Kidney (tissue), 14 donors: ENCODE measurements around the gene FXR1. TPM values are rescaled to one million over a fixed set of nuclear protein-coding genes. Genes with fewer than 3 reads are reported as not detected.
A peak's percentile ranks its signal among the peaks of the same experiment; 100 is the strongest.
"Not testable (repeated sequence)": the region's sequence is repeated elsewhere in the genome, so short reads cannot be mapped to it uniquely, and the experiment has no call there.

Experiments
- DNase-seq, 5 donors: peaks; one replicate each; pipeline ENCODE4 v3.0.0-alpha.2; 2013 to 2020
- FAIRE-seq: peaks from 2 replicates; lab custom pipeline; 2012; peaks lifted over from hg19 to GRCh38; lab: Jason Lieb, UNC
- H3K27ac ChIP-seq, 2 donors: one replicate each; pipeline ENCODE4 v1.7.0; 2013; ENCODE audit warnings: low read depth in 2 of 2, low read length in 2 of 2, inconsistent platforms in 1 of 2
- H3K27me3 ChIP-seq: one replicate; pipeline ENCODE4 v1.7.1; 2013; ENCODE audit warnings: low read length, inconsistent platforms; ENCODE audit not compliant: control insufficient read depth, insufficient read depth
- H3K36me3 ChIP-seq, 3 donors: one replicate each; pipeline versions ENCODE4 v1.7.0 to v1.7.1; 2013; ENCODE audit warnings: low read length in 3 of 3, control low read depth in 1 of 3, inconsistent platforms in 1 of 3; ENCODE audit not compliant: insufficient read depth in 3 of 3, control insufficient read depth in 2 of 3
- H3K4me1 ChIP-seq, 3 donors: one replicate each; pipeline versions ENCODE4 v1.7.0 to v1.7.1; 2013; ENCODE audit warnings: low read length in 3 of 3, inconsistent platforms in 1 of 3, low read depth in 1 of 3; ENCODE audit not compliant: control insufficient read depth in 2 of 3, insufficient read depth in 2 of 3
- H3K4me3 ChIP-seq, 3 donors: one replicate each; pipeline versions ENCODE4 v1.7.0 to v1.8.1; 2013; ENCODE audit warnings: low read length in 3 of 3, control low read depth in 1 of 3, inconsistent platforms in 1 of 3
- H3K9ac ChIP-seq, 3 donors: one replicate each; pipeline versions ENCODE4 v1.7.0 to v1.7.1; 2013; ENCODE audit warnings: low read length in 3 of 3, control low read depth in 1 of 3, inconsistent platforms in 1 of 3
- H3K9me3 ChIP-seq, 3 donors: one replicate each; pipeline versions ENCODE4 v1.7.0 to v1.7.1; 2013; ENCODE audit warnings: low read length in 3 of 3, control low read depth in 1 of 3, inconsistent platforms in 1 of 3; ENCODE audit not compliant: control insufficient read depth in 2 of 3, insufficient read depth in 1 of 3
- CTCF ChIP-seq: IDR thresholded peaks from 3 replicates; pipeline ENCODE4 v1.5.1; 2012; ENCODE audit warnings: mild to moderate bottlenecking, moderate library complexity, borderline replicate concordance; ENCODE audit not compliant: insufficient read depth; ENCODE audit errors: extremely low read depth
- intact Hi-C: fragments of 100-400 bp; cut with DNase I; formaldehyde crosslinking; loops from one replicate; pipeline ENCODE4 v1.11.1; 2022
- polyA plus RNA-seq: library from polyadenylated mRNA; stranded (reverse); fragments of 350-450 nt; fragmentation: Illumina TruSeq; extraction: RNeasy Lipid Tissue Mini Kit (QIAGEN cat#74804); gene quantifications from one replicate; pipeline ENCODE4 v1.2.3, GENCODE V29; 2014; ENCODE audit warnings: low read depth, low replicate concordance; ENCODE audit not compliant: insufficient read depth
- total RNA-seq: library from RNA; stranded (reverse); fragmentation: NEBNext Ultra II Directional; extraction: Animal tissue kit (Norgen Biotek cat#: 25700); gene quantifications from one replicate; pipeline ENCODE4 v1.2.1, GENCODE V29; 2021
- donor health status: control.
- donor health status: control.
- donor health status: control.
- donor health status: control.
- donor health status: control.
- donor health status: DM: yes; HTN: yes; CAD: no.
- donor health status: Normal renal cell carcinoma (clear cell type).

FXR1 gene
- total and polyA plus RNA-seq, 2 donors from 2014 or later = 64.3 to 96.8 TPM

GRCh38 chr3:180871901-180872300 is 40.6 kb upstream of the FXR1 start:
- TF ChIP-seq CTCF = no peak
- H3K27me3 ChIP-seq = no peaks in the 10 kb centered on the region
- no peak for FAIRE-seq
- no peak overlapping the region for H3K9ac ChIP-seq
- H3K27ac ChIP-seq = no peak overlapping the region
- no peak overlapping the region for H3K4me3 ChIP-seq
- no peaks in the 10 kb centered on the region for H3K9me3 ChIP-seq
- H3K36me3 ChIP-seq = no peaks in the 10 kb centered on the region
- DNase-seq = no peak
- H3K4me1 ChIP-seq = no peaks in the 10 kb centered on the region
- intact Hi-C loops = no loop called here

- H3K36me3 ChIP-seq, H3K4me3 ChIP-seq, FAIRE-seq, H3K9me3 ChIP-seq, intact Hi-C loops, H3K27ac ChIP-seq, DNase-seq, H3K27me3 ChIP-seq, H3K9ac ChIP-seq, H3K4me1 ChIP-seq: not testable (repeated sequence)
These were observed 40.0 kb upstream of the FXR1 start for GRCh38 chr3:180872430-180872829.

- no peaks in the 10 kb centered on the region for H3K27me3 ChIP-seq
- H3K27ac ChIP-seq = no peak overlapping the region
- H3K36me3 ChIP-seq = no peaks in the 10 kb centered on the region
- no peak for FAIRE-seq
- no peak overlapping the region for H3K4me3 ChIP-seq
- intact Hi-C loops = no loop called here
- H3K9me3 ChIP-seq = no peaks in the 10 kb centered on the region
- no peaks in the 10 kb centered on the region for H3K4me1 ChIP-seq
- H3K9ac ChIP-seq = no peak overlapping the region
- no peak for TF ChIP-seq CTCF
- DNase-seq = peak in 2 of 5 donors; percentile 40 to 44
These were observed 37.3 kb upstream of the FXR1 start for GRCh38 chr3:180875124-180875698.

GRCh38 chr3:180881065-180881801 is 31.2 kb upstream of the FXR1 start:
- no peaks in the 10 kb centered on the region for H3K4me1 ChIP-seq
- TF ChIP-seq CTCF = no peak
- no peaks in the 10 kb centered on the region for H3K9me3 ChIP-seq
- H3K27me3 ChIP-seq = no peaks in the 10 kb centered on the region
- H3K36me3 ChIP-seq = no peaks in the 10 kb centered on the region
- FAIRE-seq = no peak
- no peak overlapping the region for H3K4me3 ChIP-seq
- no peak overlapping the region for H3K27ac ChIP-seq
- intact Hi-C loops = no loop called here
- no peak for DNase-seq
- H3K9ac ChIP-seq = no peak overlapping the region
